ENCODE measurements around the gene GFRA1.

The GFRA1 gene, protein sequence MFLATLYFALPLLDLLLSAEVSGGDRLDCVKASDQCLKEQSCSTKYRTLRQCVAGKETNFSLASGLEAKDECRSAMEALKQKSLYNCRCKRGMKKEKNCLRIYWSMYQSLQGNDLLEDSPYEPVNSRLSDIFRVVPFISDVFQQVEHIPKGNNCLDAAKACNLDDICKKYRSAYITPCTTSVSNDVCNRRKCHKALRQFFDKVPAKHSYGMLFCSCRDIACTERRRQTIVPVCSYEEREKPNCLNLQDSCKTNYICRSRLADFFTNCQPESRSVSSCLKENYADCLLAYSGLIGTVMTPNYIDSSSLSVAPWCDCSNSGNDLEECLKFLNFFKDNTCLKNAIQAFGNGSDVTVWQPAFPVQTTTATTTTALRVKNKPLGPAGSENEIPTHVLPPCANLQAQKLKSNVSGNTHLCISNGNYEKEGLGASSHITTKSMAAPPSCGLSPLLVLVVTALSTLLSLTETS

DNA sequence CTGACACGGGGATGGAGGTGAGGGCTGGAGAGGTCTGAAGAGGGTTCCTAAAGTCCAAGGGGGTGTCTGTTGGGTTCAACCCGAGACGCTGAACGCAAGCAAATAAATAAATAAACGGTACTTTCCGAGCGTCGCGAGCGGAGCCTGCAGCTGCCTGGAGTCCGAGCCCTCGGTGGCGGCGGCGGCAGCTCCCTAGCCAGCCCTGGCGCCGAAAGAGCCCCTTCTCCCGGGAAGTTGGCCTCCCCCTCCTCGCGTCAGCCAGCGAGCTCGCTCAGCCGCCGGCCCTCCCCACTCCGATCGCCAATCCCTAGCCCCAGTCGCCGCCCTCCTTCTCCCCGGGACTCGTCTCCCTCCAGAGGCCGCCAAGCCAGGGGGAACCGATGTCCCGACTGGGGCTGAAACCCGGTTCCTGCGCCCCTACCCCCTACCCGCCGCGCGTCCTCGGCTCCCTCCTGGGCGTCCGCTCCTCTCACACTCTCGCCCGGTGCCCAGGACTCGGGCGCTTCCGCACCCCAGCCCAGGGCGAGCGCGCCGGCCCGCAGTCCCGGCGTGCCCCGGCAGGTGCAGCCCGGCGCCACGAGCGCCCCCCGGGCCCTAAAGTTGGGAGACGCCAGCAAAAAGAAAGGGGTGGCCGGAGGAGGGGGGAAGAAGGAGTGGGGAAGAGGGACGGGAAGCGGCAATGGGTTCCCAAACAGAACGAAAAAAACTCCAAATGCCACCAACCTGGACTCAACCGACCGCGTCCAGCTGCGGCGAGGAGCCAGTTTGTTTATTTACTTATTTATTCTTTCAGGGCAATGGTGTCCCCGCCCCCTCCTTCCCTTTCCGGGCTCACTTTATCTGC, at the start of gene GFRA1:
Gene GFRA1, minus strand, starts transcription at position 767 of the 844 bp plus-strand sequence. CDS start 1,177 bp downstream, outside the sequence.
- no peak within 1 kb of the TSS for H3K4me3 ChIP-seq (ENCODE audit: insufficient read depth, low read length, poor library complexity, severe bottlenecking)
- H2AFZ ChIP-seq (ENCODE audit: low read depth, low read length, severe bottlenecking) = no peak within 1 kb of the TSS
- H3K27me3 ChIP-seq (ENCODE audit: low read length) = no peaks in the 10 kb centered on the region

DNA sequence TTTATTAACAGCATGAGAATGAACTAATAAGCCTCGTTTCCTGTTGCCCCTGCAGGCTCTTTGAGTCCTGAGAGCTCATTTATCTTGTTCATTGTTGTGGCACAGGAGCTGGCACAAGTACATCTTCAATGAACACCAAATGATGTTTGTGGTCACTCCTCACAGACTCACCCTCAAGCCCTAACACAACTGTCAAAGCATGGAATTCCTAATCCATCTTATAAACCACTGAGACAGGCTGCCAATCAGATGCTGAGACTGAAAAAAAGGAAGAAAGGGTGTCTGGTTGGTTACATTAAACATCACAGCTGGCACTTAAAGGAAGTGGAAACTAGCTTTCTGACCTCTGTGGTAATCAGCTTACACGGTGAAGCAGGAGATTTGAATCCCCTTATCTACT, 43.5 kb upstream of the GFRA1 start:
- Histone ChIP-seq H3K4me3 (ENCODE audit: insufficient read depth, low read length, poor library complexity, severe bottlenecking) (no peak overlapping the region), H2AFZ (ENCODE audit: low read depth, low read length, severe bottlenecking) (no peak overlapping the region), H3K27ac (ENCODE audit: low read depth, low read length) (no peak overlapping the region), H3K27me3 (ENCODE audit: low read length) (no peaks in the 10 kb centered on the region), H3F3A (ENCODE audit: insufficient read depth) (no peaks in the 10 kb centered on the region), H3K79me2 (ENCODE audit: insufficient read depth, low read length) (no peaks in the 10 kb centered on the region), H3K9me3 (ENCODE audit: insufficient read depth, low read length) (no peaks in the 10 kb centered on the region), H3K9ac (ENCODE audit: low read length) (no peak overlapping the region), H3K36me3 (ENCODE audit: low read length) (no peaks in the 10 kb centered on the region), H4K20me1 (ENCODE audit: low read depth, low read length) (no peaks in the 10 kb centered on the region), H3K4me2 (ENCODE audit: low read depth, low read length, poor library complexity, severe bottlenecking) (no peak overlapping the region), H3K9me2 (replicated peaks; ENCODE audit: insufficient read depth, low read length) (no peaks in the 10 kb centered on the region)
- TF ChIP-seq, protein P1, sequence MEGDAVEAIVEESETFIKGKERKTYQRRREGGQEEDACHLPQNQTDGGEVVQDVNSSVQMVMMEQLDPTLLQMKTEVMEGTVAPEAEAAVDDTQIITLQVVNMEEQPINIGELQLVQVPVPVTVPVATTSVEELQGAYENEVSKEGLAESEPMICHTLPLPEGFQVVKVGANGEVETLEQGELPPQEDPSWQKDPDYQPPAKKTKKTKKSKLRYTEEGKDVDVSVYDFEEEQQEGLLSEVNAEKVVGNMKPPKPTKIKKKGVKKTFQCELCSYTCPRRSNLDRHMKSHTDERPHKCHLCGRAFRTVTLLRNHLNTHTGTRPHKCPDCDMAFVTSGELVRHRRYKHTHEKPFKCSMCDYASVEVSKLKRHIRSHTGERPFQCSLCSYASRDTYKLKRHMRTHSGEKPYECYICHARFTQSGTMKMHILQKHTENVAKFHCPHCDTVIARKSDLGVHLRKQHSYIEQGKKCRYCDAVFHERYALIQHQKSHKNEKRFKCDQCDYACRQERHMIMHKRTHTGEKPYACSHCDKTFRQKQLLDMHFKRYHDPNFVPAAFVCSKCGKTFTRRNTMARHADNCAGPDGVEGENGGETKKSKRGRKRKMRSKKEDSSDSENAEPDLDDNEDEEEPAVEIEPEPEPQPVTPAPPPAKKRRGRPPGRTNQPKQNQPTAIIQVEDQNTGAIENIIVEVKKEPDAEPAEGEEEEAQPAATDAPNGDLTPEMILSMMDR (IDR thresholded peaks at IDR 0.05; ENCODE audit: insufficient read depth, low read length, poor library complexity, severe bottlenecking) = no peak
- TF ChIP-seq EZH2phosphoT487 (conservative IDR thresholded peaks at IDR 0.05; ENCODE audit: low read length) = no peak

More for the DNA sequence above, at the start of gene GFRA1:
- no peak within 1 kb of the TSS for H3K4me2 ChIP-seq (ENCODE audit: low read depth, low read length, poor library complexity, severe bottlenecking)
- H3K79me2 ChIP-seq (ENCODE audit: insufficient read depth, low read length) = no peaks in the 10 kb centered on the region
- H3K27ac ChIP-seq (ENCODE audit: low read depth, low read length) = no peak within 1 kb of the TSS
- H4K20me1 ChIP-seq (ENCODE audit: low read depth, low read length) = no peaks in the 10 kb centered on the region
- H3K9ac ChIP-seq (ENCODE audit: low read length) = no peak within 1 kb of the TSS
- no peaks in the 10 kb centered on the region for H3F3A ChIP-seq (ENCODE audit: insufficient read depth)
- H3K36me3 ChIP-seq (ENCODE audit: low read length) = no peaks in the 10 kb centered on the region
- no peaks in the 10 kb centered on the region for H3K9me3 ChIP-seq (ENCODE audit: insufficient read depth, low read length)
- no peaks in the 10 kb centered on the region for H3K9me2 ChIP-seq (replicated peaks; ENCODE audit: insufficient read depth, low read length)
- TF ChIP-seq, protein P1 (IDR thresholded peaks at IDR 0.05; ENCODE audit: insufficient read depth, low read length, poor library complexity, severe bottlenecking) = no peak
- TF ChIP-seq EZH2phosphoT487 (conservative IDR thresholded peaks at IDR 0.05; ENCODE audit: low read length) = no peak

DNA sequence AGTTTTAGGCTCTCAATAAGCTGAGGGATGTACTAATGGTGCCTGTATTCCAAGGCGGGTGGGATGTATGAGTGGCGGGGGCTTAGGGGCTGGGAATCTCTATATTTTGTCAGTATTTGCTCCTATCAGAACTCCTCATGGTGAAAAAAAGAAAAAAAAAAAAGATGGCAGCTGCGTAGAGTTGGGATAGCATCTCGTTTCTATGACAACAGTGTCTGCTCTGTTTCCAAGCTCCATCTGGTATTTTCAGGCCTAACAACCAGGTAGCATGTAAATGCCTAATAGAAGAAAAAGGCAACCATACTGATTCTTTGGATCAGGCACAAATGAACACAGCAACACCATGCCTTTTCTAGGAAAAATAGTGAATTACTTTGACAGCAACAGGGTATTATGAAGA, 39.5 kb upstream of the GFRA1 start:
- H3K9me2 ChIP-seq (replicated peaks; ENCODE audit: insufficient read depth, low read length) = no peaks in the 10 kb centered on the region
- TF ChIP-seq EZH2phosphoT487 (conservative IDR thresholded peaks at IDR 0.05; ENCODE audit: low read length) = no peak
- TF ChIP-seq, protein P1 (IDR thresholded peaks at IDR 0.05; ENCODE audit: insufficient read depth, low read length, poor library complexity, severe bottlenecking) = no peak
- no peak overlapping the region for H3K4me2 ChIP-seq (ENCODE audit: low read depth, low read length, poor library complexity, severe bottlenecking)
- no peaks in the 10 kb centered on the region for H3K79me2 ChIP-seq (ENCODE audit: insufficient read depth, low read length)
- no peak overlapping the region for H3K4me3 ChIP-seq (ENCODE audit: insufficient read depth, low read length, poor library complexity, severe bottlenecking)
- H3F3A ChIP-seq (ENCODE audit: insufficient read depth) = no peaks in the 10 kb centered on the region
- H4K20me1 ChIP-seq (ENCODE audit: low read depth, low read length) = no peaks in the 10 kb centered on the region
- no peak overlapping the region for H2AFZ ChIP-seq (ENCODE audit: low read depth, low read length, severe bottlenecking)
- H3K27ac ChIP-seq (ENCODE audit: low read depth, low read length) = no peak overlapping the region
- no peaks in the 10 kb centered on the region for H3K9me3 ChIP-seq (ENCODE audit: insufficient read depth, low read length)
- no peaks in the 10 kb centered on the region for H3K27me3 ChIP-seq (ENCODE audit: low read length)
- H3K9ac ChIP-seq (ENCODE audit: low read length) = no peak overlapping the region
- no peaks in the 10 kb centered on the region for H3K36me3 ChIP-seq (ENCODE audit: low read length)
